ENCODE measurements around the gene AKR1B15.
"Not testable (repeated sequence)": the region's sequence is repeated elsewhere in the genome, so short reads cannot be mapped to it uniquely, and the experiment has no call there.

Gene AKR1B15

GRCh38 chr7:134534633-134535032 lies 14.3 kb upstream of the AKR1B15 start:
- in situ Hi-C loops (cut with HindIII; ENCODE audit: low pct_ligation_motif_present, low sequenced_read_pairs): no loop called here
- no peaks in the 10 kb centered on the region for H3K27me3 ChIP-seq (replicated peaks)
- no peak overlapping the region for H3K27ac ChIP-seq
- no peak overlapping the region for H3K4me3 ChIP-seq (ENCODE audit: low read depth, low read length)
- no peak for TF ChIP-seq CTCF (IDR thresholded peaks at IDR 0.05; ENCODE audit: low read depth, low read length, missing control alignments)
- DNase-seq: no peak
- no peaks in the 10 kb centered on the region for H3K36me3 ChIP-seq (replicated peaks)

- no peak for TF ChIP-seq CTCF (IDR thresholded peaks at IDR 0.05; ENCODE audit: low read depth, low read length, missing control alignments)
- no peak for DNase-seq
- H3K4me3 ChIP-seq (ENCODE audit: low read depth, low read length): no peak overlapping the region
- H3K36me3 ChIP-seq (replicated peaks): no peaks in the 10 kb centered on the region
- H3K27me3 ChIP-seq (replicated peaks): no peaks in the 10 kb centered on the region
- no peak overlapping the region for H3K27ac ChIP-seq
- in situ Hi-C loops (cut with HindIII; ENCODE audit: low pct_ligation_motif_present, low sequenced_read_pairs): no loop called here
Observed at GRCh38 chr7:134535272-134535918, 13.5 kb upstream of the AKR1B15 start.

- H3K4me3 ChIP-seq (ENCODE audit: low read depth, low read length): no peak overlapping the region
- H3K27me3 ChIP-seq (replicated peaks): peaks cover 2% of the 10 kb centered on the region
- no peak overlapping the region for H3K27ac ChIP-seq
- in situ Hi-C loops (cut with HindIII; ENCODE audit: low pct_ligation_motif_present, low sequenced_read_pairs): no loop called here
- DNase-seq: no peak
- no peaks in the 10 kb centered on the region for H3K36me3 ChIP-seq (replicated peaks)
- TF ChIP-seq CTCF (IDR thresholded peaks at IDR 0.05; ENCODE audit: low read depth, low read length, missing control alignments): no peak
Observed at GRCh38 chr7:134535919-134536299, 13.0 kb upstream of the AKR1B15 start.

- DNase-seq; in situ Hi-C loops (cut with HindIII; ENCODE audit: low pct_ligation_motif_present, low sequenced_read_pairs): not testable (repeated sequence)
Observed at GRCh38 chr7:134536558-134536957, 12.4 kb upstream of the AKR1B15 start.

GRCh38 chr7:134537273-134537781 lies 11.6 kb upstream of the AKR1B15 start:
- in situ Hi-C loops (cut with HindIII; ENCODE audit: low pct_ligation_motif_present, low sequenced_read_pairs); H3K27me3 ChIP-seq (replicated peaks); DNase-seq; H3K4me3 ChIP-seq (ENCODE audit: low read depth, low read length); H3K36me3 ChIP-seq (replicated peaks); H3K27ac ChIP-seq: not testable (repeated sequence)

More at GRCh38 chr7:134536558-134536957, 12.4 kb upstream of the AKR1B15 start:
- not testable (repeated sequence) for H3K4me3 ChIP-seq (ENCODE audit: low read depth, low read length); H3K36me3 ChIP-seq (replicated peaks); H3K27me3 ChIP-seq (replicated peaks); H3K27ac ChIP-seq

- TF ChIP-seq CTCF (IDR thresholded peaks at IDR 0.05; ENCODE audit: low read depth, low read length, missing control alignments): no peak
Observed at GRCh38 chr7:134539380-134540004, 9.4 kb upstream of the AKR1B15 start.

GRCh38 chr7:134541501-134542194 lies 7.3 kb upstream of the AKR1B15 start:
- H3K4me3 ChIP-seq (ENCODE audit: low read depth, low read length); in situ Hi-C loops (cut with HindIII; ENCODE audit: low pct_ligation_motif_present, low sequenced_read_pairs); H3K27ac ChIP-seq; DNase-seq; H3K27me3 ChIP-seq (replicated peaks); H3K36me3 ChIP-seq (replicated peaks): not testable (repeated sequence)

More at GRCh38 chr7:134539380-134540004, 9.4 kb upstream of the AKR1B15 start:
- no peak for DNase-seq
- in situ Hi-C loops (cut with HindIII; ENCODE audit: low pct_ligation_motif_present, low sequenced_read_pairs): no loop called here
- Histone ChIP-seq H3K27me3 (replicated peaks) (peaks cover 3% of the 10 kb centered on the region), H3K27ac (no peak overlapping the region), H3K36me3 (replicated peaks) (no peaks in the 10 kb centered on the region), H3K4me3 (ENCODE audit: low read depth, low read length) (no peak overlapping the region)
